GM19463 (cell line): ENCODE data around the gene ZNF407.
"Not testable (repeated sequence)": the region's sequence is repeated elsewhere in the genome, so short reads cannot be mapped to it uniquely, and the experiment has no call there.

Experiments
- ATAC-seq: cut with Tn5 transposase; IDR thresholded peaks from one replicate; pipeline ENCODE4 v1.9.1; 2021; ENCODE audit warnings: mild to moderate bottlenecking, moderate library complexity; ENCODE audit not compliant: unreplicated experiment

ZNF407 gene

DNA sequence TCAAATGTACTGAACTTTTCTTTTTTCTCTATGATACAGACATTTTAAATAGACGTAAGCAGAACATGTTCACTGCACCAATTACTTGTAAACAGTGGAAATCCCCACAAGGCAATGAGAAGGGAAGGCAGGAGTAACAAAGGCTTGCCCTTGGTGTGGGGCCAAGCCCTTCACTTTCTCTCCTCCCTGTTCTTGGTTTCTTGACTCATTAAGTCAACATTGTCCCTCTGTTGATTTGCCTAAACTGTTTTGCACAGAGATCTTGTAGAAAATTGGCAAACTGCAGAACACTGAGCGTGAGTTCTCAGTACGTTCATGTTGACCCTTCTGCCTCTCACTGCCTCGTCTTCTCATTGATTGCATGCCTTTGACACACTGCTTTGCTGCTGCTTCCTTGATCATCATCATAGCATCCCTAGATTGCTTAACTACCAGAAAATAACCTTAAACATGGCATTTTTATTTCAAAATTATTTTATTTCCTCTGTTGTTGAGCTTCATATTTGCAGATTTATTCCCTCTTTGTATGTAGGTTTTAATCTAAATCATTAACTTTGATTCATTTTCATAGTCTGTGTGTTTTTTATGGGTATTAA lies 353.6 kb downstream of the ZNF407 start:
- ATAC-seq, result peak; percentile 91

DNA sequence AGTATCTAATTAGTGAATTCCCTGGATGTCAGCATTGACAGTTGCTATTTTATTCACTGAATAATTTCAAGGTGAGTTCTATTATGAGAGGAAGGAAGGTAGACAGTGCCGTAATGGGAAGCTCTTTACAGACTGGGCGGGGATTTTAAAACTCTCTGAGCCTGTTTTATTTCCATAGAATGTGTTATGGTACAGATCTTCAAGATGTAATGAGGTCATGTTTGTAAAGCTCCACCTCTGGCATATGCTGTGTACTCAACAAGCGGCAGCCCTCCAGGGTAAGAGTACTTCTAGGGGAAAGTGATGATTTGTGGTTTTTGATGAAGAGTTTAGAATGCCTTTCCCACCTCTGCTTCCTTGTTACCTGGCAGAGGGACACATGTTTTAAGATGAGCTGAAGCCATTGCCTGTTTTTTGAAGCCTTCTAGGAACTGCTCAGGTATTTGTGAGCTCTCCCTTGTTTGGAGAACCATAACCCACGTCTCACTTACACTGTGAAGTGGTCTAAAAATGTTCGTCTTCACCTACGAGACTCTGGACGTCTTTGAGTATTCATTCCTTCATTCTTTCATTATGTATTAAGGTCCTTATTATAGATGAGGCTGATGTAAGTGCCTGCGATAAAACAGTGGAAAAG lies 360.0 kb downstream of the ZNF407 start:
- no peak for ATAC-seq

DNA sequence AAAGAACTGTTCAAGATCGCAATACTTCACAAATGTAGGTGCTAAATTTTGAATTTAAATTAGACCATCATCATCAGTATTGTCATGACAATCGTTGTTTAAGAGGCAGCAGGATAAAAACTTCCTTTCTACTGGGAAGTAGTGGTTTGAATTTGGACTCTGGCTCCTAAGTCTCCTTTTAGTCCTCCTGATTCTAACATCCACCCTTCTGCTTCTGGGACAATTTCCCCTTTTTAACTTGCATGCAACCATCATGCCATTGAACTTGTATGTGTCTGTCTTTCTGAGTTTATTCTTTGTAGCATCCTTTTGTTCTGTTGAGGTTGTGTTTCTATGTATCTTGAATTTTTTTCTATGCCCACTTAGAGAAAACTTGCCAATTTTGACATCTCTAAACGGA lies 361.5 kb downstream of the ZNF407 start:
- ATAC-seq, result no peak

DNA sequence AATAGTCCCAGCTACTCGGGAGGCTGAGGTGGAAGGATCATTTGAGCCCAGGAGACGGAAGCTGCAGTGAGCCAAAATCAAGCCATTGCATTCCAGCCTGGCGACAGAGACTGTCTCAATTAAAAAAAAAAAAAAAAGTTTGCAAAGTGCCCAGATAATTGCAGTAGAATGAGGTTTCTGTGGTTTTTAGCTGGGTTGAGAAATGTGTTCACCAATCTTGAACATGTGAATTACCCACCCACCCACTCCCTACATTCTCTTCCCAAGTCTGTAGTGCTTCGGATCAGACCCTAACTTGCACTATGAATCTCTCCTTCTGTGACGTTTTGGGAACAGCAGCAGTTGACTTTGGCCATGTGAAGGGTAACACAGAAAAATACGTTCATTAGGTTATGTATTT lies 363.9 kb downstream of the ZNF407 start:
- no peak for ATAC-seq

DNA sequence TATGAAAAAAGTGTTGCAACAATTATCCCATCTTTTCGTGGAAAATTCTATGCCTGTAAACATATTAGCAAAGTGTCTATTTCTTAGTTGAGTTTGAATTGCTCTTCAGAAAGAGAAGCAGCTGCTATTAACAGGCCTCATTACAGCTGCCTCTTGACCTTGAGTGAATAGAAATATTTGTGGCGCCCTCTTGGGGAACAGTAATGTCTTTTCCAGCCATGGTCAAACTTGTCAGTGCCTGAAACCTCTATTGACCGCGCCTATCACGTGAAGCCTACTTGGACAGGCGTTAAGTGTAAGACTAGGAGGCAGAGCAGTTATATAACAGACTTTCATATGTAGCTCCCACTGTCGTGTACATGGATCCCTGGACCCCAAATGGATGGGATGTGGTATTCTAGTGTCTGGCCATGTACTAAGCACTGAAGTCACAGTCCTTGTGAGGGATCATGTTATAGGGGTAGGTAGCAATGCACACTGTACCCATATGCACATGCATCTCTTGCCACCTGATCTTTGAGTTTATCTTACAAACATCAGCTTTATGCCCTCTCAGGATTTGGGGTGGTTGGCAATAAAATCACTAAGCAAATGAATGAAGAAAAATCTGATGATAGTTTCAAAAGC lies 366.3 kb downstream of the ZNF407 start:
- peak; percentile 98 for ATAC-seq

DNA sequence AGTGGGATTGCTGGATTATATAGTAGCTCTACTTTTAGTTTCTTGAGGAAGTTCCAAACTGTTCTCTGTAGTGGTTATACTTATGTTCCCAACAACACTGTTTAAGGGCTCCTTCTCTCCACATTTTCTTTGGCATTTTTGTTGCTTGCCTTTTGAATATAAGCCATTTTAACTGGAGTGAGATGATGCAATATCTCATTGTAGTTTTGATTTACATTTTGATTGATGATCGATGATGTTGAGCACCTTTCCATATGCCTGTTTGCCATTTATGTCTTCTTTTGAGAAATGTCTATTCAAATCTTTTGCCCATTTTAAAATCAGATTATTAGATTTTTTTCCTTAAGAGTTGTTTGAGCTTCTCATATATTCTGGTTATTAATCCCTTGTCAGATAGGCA lies 368.0 kb downstream of the ZNF407 start:
- no peak for ATAC-seq

DNA sequence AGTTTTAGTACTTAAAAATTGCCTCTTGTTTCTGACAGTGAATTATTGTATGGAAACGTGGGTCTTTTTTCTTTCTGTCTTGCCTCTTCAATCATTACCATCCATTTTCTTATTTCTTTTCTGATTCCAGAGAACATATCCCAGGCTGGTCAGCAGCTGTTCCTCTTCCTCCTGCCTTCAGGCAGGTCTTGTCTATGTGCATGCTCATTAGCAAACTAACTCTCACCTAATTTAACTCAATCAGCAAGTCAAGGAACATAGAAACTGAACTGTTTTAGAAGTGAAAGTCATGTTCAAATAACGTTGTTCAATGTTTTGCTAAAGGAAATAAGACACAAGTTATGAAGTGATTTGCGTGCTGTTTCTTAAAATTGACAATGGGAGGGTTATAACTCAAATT lies 369.8 kb downstream of the ZNF407 start:
- ATAC-seq, result no peak

DNA sequence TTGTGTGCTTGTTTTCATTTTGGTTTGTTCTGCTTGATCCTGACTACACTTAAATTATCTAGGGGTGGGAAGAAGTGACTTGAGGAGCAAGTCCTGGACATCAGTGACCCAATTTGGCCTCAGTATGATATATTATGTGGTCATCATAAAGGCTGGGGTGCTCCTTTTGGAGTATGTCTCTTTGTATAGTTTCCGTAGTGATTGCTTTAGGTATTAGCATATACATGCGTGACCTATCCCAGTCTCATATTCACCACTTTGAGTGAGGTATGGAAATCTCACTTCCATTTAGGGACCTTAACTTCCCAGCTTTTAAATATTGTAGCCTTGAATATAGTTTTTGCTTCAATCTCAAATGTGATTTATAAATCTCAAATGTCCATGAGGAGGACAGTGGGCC lies 370.3 kb downstream of the ZNF407 start:
- no peak for ATAC-seq

DNA sequence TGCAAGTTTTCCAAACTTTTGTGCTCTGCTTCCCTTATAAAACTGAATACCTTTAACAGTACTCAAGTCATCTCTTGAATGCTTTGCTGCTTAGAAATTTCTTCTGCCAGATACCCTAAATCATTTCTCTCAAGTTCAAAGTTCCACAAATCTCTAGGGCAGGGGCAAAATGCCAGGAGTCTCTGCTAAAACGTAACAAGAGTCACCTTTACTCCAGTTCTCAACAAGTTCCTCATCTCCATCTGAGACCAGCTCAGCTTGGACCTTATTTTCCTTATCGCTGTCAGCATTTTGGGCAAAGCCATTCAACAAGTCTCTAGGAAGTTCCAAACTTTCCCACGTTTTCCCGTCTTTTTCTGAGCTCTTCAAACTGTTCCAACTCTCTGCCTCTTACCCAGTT lies 373.7 kb downstream of the ZNF407 start:
- not testable (repeated sequence) for ATAC-seq

DNA sequence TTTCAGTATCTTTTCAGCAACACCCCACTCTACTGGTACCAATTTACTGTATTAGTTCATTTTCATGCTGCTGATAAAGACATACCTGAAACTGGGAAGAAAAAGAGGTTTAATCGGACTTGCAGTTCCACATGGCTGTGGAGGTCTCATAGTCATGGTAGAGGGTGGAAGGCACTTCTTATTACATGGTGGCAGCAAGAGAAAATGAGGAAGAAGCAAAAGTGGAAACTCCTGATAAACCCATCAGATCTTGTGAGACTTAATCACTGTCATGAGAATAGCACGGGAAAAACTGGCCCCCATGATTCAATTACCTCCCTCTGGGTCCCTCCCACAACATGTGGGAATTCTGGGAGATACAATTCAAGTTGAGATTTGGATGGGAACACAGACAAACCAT lies 374.1 kb downstream of the ZNF407 start:
- ATAC-seq, result not testable (repeated sequence)

DNA sequence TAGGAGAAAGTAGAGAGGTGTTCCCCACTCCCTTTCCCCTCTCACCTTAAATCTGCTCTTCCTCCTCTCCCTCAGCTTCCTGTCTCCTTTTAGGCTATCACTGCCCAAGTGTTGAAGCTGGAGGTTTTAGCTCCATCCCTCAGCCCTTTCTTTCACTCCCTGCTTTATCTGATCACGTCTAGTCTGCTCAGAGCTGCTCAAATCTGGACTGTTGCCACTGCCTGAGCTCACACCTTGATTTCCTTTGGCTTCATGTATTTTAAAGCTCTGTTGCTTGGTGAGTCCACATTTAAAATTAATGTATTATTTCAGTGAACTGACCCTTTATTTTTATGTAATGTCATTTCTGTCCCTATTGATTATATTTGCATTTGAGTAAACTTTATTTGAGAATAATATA lies 374.7 kb downstream of the ZNF407 start:
- ATAC-seq, result no peak

DNA sequence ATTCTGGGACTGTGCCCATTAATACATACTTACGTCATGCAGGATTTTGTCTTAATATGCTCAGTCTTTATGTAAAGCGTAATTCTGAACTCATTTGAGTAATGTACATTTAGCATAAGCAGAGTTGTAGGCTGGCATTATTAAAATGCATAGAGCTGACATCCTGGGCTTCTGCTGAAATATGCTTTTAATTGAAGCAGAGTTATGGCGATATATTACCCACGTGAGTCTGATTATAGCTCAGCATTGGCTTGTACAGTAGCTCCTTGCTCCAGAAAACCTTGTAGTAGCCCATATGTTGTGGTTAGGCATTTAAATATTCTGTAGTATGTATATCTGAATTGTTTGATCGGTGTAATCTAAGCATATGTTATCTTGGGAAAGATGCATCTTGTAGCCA lies 377.3 kb downstream of the ZNF407 start:
- no peak for ATAC-seq

DNA sequence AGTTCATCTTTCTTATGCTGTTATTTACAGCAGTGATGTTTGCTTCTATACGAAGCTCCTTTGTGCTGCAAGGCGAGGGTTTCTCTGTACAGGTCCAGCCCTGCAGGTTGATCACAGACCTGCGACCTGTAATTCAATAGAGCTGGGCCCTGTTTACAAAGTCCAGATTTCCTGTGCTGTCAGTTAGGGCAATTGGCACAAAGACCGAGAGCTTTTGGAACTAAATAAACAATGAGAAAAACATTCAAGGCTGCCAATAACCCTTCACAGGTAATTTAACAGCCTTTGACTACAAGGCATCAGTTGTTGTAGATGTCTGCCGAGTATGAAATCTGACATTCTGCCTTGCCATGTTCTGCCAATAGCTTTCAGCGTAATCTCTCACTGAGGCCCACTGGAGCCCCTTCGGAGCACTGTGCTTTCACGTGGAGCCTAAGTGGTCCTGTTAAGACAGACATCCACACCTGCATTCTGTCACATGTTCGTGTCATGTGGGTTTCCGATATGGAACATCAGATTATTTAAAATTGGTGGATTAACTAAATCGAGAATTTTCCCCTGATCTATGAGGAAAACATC lies 378.8 kb downstream of the ZNF407 start:
- ATAC-seq, result no peak

DNA sequence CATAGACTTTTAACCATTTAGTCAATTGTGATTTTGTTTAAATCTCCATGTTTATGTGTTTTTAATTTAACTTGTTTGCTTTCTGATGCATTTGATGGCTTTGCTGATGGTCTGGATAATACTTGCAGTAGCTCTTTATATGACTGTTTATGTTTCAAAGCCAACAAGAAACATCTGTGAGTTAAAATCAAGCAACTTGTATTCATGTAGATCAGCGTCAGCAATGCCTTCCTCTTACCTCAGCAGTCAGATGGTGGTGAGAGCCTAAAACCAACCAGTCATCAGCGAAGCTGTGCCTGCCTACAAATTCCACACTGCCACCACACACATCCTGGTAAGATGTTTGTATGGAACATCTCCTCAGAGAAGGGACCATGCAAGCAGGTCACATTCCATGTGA lies 379.4 kb downstream of the ZNF407 start:
- ATAC-seq, result no peak

DNA sequence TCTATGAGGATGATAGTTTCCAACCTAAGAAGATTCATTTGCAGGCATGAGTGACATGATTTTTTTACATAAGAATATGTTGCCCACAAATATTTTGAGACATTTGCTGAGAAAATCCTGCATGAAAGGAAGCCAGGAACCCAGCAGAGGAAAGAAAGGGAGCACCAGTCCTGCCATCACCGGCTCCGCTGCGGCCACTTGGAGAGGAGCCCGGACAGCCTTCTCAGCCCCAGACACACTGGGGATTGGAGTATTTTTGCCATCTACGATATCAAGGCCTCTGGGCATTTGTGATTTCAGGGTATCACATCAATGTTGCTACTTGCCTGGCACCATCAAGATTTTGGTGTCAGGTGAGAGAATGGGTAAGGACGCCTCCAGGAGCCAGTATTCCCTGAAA lies 383.0 kb downstream of the ZNF407 start:
- ATAC-seq, result no peak

DNA sequence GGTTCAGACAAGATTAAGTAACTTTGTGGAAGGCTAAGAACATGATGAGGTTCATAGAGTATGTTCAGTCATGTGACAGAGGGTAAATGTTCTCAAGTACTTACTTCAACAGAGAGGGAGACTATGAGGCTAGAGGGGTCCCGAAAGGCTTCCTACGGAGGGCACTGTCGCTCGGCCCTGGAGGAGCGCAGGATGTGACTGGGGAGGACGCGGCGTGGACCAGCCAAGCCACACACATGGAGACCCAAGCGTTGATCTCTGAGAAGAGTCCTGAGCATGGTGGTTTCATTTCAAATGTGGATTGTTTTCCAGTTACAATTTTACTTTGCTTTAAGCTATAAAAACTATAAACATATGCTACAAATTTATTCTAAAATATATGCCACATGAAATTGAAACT lies 383.8 kb downstream of the ZNF407 start:
- ATAC-seq, result no peak

DNA sequence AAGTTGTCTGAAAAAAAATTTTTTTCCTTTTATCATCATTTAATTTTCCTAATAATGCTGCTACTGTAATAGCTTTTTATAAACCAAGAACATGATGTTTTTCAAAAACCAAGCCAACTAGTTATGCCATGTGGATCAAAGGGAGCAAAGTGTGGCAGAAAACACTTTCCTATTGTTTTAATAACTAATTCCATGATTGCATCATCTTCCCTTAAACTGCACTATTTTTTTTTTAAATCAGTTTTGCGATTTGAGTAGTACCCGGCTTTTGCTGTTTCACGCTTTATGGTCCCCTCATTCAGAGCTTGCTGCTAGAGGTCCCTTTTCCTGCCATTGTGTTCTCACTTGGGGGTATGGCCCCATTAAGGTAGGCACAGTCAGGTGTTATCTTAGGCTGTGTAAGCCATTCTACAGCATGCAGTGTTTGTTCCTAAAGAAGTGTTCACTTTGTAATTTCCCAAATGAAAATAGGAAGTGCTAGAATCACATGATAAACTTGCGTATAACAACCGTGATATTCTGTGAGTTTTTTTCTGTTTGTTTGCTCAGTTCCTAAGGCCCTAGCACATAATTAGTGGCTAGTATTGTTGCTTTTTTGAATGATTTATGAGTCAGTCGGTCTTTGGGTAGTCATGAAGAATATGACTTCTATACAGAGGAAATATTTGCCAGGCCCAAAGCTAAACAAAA lies 385.4 kb downstream of the ZNF407 start:
- ATAC-seq, result no peak

DNA sequence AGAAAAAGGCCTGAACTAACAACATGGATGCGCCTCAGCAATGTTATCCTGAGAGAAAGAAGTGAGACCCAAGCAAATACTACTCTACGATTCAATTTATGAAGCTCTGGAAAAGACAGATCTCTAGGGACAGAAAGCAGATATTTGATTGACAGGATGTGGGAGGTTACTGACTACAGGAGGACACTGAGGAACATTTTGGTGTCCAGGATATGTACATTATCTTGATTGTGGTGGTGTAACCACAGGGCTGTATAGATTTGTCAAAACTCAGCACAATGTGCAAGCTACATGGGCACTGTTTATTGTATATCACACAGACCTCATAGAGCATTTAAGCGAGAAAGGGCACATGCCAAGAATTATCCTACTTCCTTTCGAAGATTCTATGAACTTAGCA lies 391.5 kb downstream of the ZNF407 start:
- ATAC-seq, result no peak

DNA sequence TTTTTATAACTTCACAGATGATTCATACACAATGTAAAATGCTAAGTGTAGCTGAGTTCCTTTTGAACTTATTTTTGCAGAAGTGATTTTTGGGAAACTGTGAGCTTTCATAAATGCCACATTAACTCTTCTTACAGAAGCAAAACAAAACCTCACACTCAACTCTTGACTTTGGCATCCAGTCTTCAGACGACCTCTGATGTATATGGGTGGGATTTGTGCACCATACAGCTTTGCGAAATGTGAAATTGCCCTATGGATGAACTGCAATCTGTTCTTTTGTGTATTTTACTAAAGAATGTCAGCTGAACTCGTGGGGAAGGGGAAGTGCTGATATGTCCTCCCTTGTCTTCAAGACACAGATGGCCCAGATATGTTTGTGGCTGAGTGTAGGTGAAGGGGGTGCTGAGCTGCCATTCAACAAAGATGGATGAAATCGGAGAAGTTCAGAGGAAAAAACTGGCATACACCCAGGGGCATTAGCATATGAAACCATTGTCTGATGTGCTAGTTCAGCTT lies 393.0 kb downstream of the ZNF407 start:
- no peak for ATAC-seq

DNA sequence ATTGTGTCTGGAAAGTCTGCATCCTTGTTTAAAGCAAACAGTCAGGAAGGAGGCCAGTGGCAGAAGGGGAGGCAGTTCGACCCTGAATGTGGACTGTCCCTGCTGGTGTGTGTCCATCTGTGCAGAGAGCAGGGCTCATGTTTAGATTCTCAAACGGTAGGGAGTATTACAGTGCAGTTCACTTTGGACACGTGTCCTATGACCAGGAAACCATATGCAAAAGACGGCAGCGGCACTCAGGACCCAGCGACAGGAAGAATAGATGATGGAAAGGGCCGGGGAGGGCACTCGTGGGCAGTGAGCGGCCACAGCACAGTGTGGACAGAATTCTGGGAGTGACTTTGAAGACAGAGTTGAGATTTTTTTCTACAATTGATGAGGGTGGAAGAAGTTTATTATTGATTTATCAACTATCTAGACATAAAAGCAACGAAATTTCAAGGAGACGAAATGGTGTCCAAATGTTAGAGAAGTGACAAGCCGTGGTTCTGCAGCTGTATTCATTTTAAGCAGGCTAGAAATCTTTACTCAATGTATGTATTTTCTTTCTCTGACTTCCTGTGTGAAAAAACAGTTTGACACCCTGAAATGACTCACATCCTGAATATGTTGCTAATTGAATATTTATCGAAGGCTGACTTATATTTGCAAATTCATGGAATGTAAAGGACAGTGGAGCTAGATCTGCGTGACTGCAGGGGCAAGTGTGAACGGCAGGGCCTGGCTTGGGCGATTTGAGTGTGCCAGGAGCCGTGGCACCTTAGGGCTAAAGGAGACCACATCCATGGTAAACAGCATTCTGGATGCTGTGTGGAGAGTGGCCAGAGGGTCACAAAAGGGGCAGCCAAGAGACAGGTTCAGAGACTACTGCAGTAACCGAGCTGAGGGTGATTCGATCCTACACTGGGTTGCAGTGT lies 397.1 kb downstream of the ZNF407 start:
- ATAC-seq, result peak; percentile 73

DNA sequence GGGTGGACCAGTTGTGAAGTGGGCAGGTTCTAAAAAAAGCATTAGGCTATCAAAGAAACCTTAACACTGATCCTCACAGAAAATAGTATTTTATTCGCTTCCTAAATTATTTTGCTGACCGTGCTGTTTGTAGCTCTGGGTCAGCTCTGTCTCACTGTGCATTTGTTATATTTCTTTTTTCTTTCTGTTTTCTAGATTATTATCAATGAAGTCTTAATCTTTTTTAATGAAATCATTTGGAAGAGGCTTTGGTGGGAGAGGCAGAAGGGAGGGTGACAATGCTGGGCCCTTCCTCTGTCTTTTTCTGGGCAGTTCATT lies 397.7 kb downstream of the ZNF407 start:
- no peak for ATAC-seq
